ENCODE measurements around the gene CPEB3.

Gene CPEB3

GRCh38 chr10:92052088-92052487 is 238.8 kb downstream of the CPEB3 start:
- TF ChIP-seq POLR2AphosphoS5 (IDR thresholded peaks at IDR 0.05; ENCODE audit: low read depth, low read length), result no peak
- TF ChIP-seq REST (IDR thresholded peaks at IDR 0.05; ENCODE audit: insufficient read depth in 1 of 2, low read depth in 2 of 2, low read length in 2 of 2), result no peak
- TF ChIP-seq FOXP2 (optimal IDR thresholded peaks at IDR 0.05; ENCODE audit: borderline replicate concordance, extremely low read depth, extremely low read length, insufficient read depth), result no peak
- TF ChIP-seq SIN3A (IDR thresholded peaks at IDR 0.05; ENCODE audit: borderline replicate concordance, insufficient read depth, low read length), result no peak
- TF ChIP-seq TAF1 (IDR thresholded peaks at IDR 0.05; ENCODE audit: borderline replicate concordance, insufficient read depth, low read length), result no peak

GRCh38 chr10:92047215-92047614 is 243.7 kb downstream of the CPEB3 start:
- TF ChIP-seq TAF1 (IDR thresholded peaks at IDR 0.05; ENCODE audit: borderline replicate concordance, insufficient read depth, low read length) (no peak), FOXP2 (optimal IDR thresholded peaks at IDR 0.05; ENCODE audit: borderline replicate concordance, extremely low read depth, extremely low read length, insufficient read depth) (no peak), POLR2AphosphoS5 (IDR thresholded peaks at IDR 0.05; ENCODE audit: low read depth, low read length) (no peak), SIN3A (IDR thresholded peaks at IDR 0.05; ENCODE audit: borderline replicate concordance, insufficient read depth, low read length) (no peak), REST (IDR thresholded peaks at IDR 0.05; ENCODE audit: insufficient read depth in 1 of 2, low read depth in 2 of 2, low read length in 2 of 2) (no peak)

GRCh38 chr10:92045641-92046106 is 245.2 kb downstream of the CPEB3 start:
- no peak for TF ChIP-seq SIN3A (IDR thresholded peaks at IDR 0.05; ENCODE audit: borderline replicate concordance, insufficient read depth, low read length)

- no peak for TF ChIP-seq REST (IDR thresholded peaks at IDR 0.05; ENCODE audit: insufficient read depth in 1 of 2, low read depth in 2 of 2, low read length in 2 of 2)
- no peak for TF ChIP-seq FOXP2 (optimal IDR thresholded peaks at IDR 0.05; ENCODE audit: borderline replicate concordance, extremely low read depth, extremely low read length, insufficient read depth)
- TF ChIP-seq POLR2AphosphoS5 (IDR thresholded peaks at IDR 0.05; ENCODE audit: low read depth, low read length), result no peak
- no peak for TF ChIP-seq SIN3A (IDR thresholded peaks at IDR 0.05; ENCODE audit: borderline replicate concordance, insufficient read depth, low read length)
- TF ChIP-seq TAF1 (IDR thresholded peaks at IDR 0.05; ENCODE audit: borderline replicate concordance, insufficient read depth, low read length), result no peak
Observed at GRCh38 chr10:92042541-92042940, 248.3 kb downstream of the CPEB3 start.

- TF ChIP-seq POLR2AphosphoS5 (IDR thresholded peaks at IDR 0.05; ENCODE audit: low read depth, low read length), result no peak
- no peak for TF ChIP-seq REST (IDR thresholded peaks at IDR 0.05; ENCODE audit: insufficient read depth in 1 of 2, low read depth in 2 of 2, low read length in 2 of 2)
- no peak for TF ChIP-seq TAF1 (IDR thresholded peaks at IDR 0.05; ENCODE audit: borderline replicate concordance, insufficient read depth, low read length)
- no peak for TF ChIP-seq SIN3A (IDR thresholded peaks at IDR 0.05; ENCODE audit: borderline replicate concordance, insufficient read depth, low read length)
- TF ChIP-seq FOXP2 (optimal IDR thresholded peaks at IDR 0.05; ENCODE audit: borderline replicate concordance, extremely low read depth, extremely low read length, insufficient read depth), result no peak
Observed at GRCh38 chr10:92038949-92039348, 251.9 kb downstream of the CPEB3 start.
